Choroid plexus epithelial cell (primary cell): ENCODE measurements around the gene IHH.
A peak's percentile ranks its signal among the peaks of the same experiment; 100 is the strongest.

Experiments
- DNase-seq: peaks from one replicate; pipeline ENCODE4 v3.0.0-alpha.2; 2010; ENCODE audit warnings: low read depth
- H3K4me3 ChIP-seq: 2 replicates; pipeline ENCODE4 v1.5.1; 2011; ENCODE audit warnings: low read depth, mild to moderate bottlenecking, control low read depth, low read length, moderate library complexity
- CTCF ChIP-seq: conservative IDR thresholded peaks from 2 replicates; pipeline ENCODE4 v1.5.1; 2011; ENCODE audit warnings: low read depth, mild to moderate bottlenecking, control low read depth, inconsistent platforms, low read length, moderate library complexity

The IHH gene

GRCh38 chr2:219084791-219085190, 24.1 kb upstream of the IHH start:
- H3K4me3 ChIP-seq: no peak overlapping the region
- no peak for DNase-seq
- TF ChIP-seq CTCF: no peak

- no peak overlapping the region for H3K4me3 ChIP-seq
- TF ChIP-seq CTCF: no peak
- no peak for DNase-seq
These were observed 21.7 kb upstream of the IHH start for GRCh38 chr2:219082332-219082958.

GRCh38 chr2:219081701-219082331, 21.1 kb upstream of the IHH start:
- TF ChIP-seq CTCF: no peak
- DNase-seq: no peak
- no peak overlapping the region for H3K4me3 ChIP-seq

- no peak overlapping the region for H3K4me3 ChIP-seq
- no peak for DNase-seq
- TF ChIP-seq CTCF: no peak
These were observed 20.4 kb upstream of the IHH start for GRCh38 chr2:219081096-219081495.

GRCh38 chr2:219079417-219079816, 18.7 kb upstream of the IHH start:
- DNase-seq: no peak
- H3K4me3 ChIP-seq: no peak overlapping the region
- no peak for TF ChIP-seq CTCF

- H3K4me3 ChIP-seq: no peak overlapping the region
- no peak for DNase-seq
- TF ChIP-seq CTCF: no peak
These were observed 18.2 kb upstream of the IHH start for GRCh38 chr2:219078951-219079350.

GRCh38 chr2:219078126-219078525, 17.4 kb upstream of the IHH start:
- DNase-seq: no peak
- H3K4me3 ChIP-seq: no peak overlapping the region
- TF ChIP-seq CTCF: peak; percentile 35
